Neuronal stem cell (in vitro differentiated cells): ENCODE results near the gene CYB561D2.

Experiments
- DNase-seq: peaks from one replicate; pipeline ENCODE4 v3.0.0-alpha.2; 2013; ENCODE audit warnings: low spot score
- H2AFZ ChIP-seq: one replicate; pipeline ENCODE4 v1.6.1; 2013; ENCODE audit warnings: mild to moderate bottlenecking, low read length, inconsistent platforms
- H2AK5ac ChIP-seq: 2 replicates; pipeline ENCODE4 v1.6.1; 2013; ENCODE audit warnings: low read depth, mild to moderate bottlenecking, inconsistent platforms, low read length, moderate library complexity, mixed read lengths
- H2BK120ac ChIP-seq: 2 replicates; pipeline ENCODE4 v1.6.1; 2013; ENCODE audit warnings: low read depth, mild to moderate bottlenecking, inconsistent platforms, low read length, moderate library complexity, mixed read lengths
- H2BK12ac ChIP-seq: one replicate; pipeline ENCODE4 v1.6.1; 2013; ENCODE audit warnings: low read length, inconsistent platforms
- H2BK15ac ChIP-seq: 2 replicates; pipeline ENCODE4 v1.6.1; 2013; ENCODE audit warnings: mild to moderate bottlenecking, low read length, inconsistent platforms, mixed read lengths
- H2BK5ac ChIP-seq: one replicate; pipeline ENCODE4 v1.6.1; 2013; ENCODE audit warnings: inconsistent platforms, mild to moderate bottlenecking, low read length, moderate library complexity
- H3K14ac ChIP-seq: one replicate; pipeline ENCODE4 v1.6.1; 2013; ENCODE audit warnings: low read length, inconsistent platforms
- H3K18ac ChIP-seq: 2 replicates; pipeline ENCODE4 v1.6.1; 2013; ENCODE audit warnings: low read length, inconsistent platforms
- H3K23ac ChIP-seq: 2 replicates; pipeline ENCODE4 v1.6.1; 2013; ENCODE audit warnings: low read depth, mild to moderate bottlenecking, mixed read lengths, low read length, inconsistent platforms; ENCODE audit not compliant: poor library complexity
- H3K27ac ChIP-seq: replicated peaks from 3 replicates; pipeline ENCODE4 v1.5.1; 2013; ENCODE audit warnings: low read length, inconsistent platforms
- H3K27me3 ChIP-seq, 3 experiments: 2 replicates each; pipeline ENCODE4 v1.6.1; 2013; ENCODE audit warnings: low read length in 3 of 3, mild to moderate bottlenecking in 2 of 3, inconsistent platforms in 1 of 3, low read depth in 1 of 3, mixed read lengths in 1 of 3, moderate library complexity in 1 of 3; ENCODE audit not compliant: control insufficient read depth in 3 of 3, insufficient read depth in 3 of 3
- H3K36me3 ChIP-seq, 2 donors: replicated peaks in 1 of 2; 2 replicates each; pipeline ENCODE4 v1.6.1; 2013; ENCODE audit warnings: low read length in 2 of 2; ENCODE audit not compliant: control insufficient read depth in 2 of 2, insufficient read depth in 2 of 2
- H3K4ac ChIP-seq: 2 replicates; pipeline ENCODE4 v1.6.1; 2013; ENCODE audit warnings: inconsistent platforms, mild to moderate bottlenecking, low read length, moderate library complexity
- H3K4me1 ChIP-seq, 2 donors: 1 replicate in 1 of 2; 2 replicates in 1 of 2; pipeline ENCODE4 v1.6.1; 2013; ENCODE audit warnings: low read length in 2 of 2, low read depth in 1 of 2; ENCODE audit not compliant: control insufficient read depth in 2 of 2, insufficient read depth in 1 of 2
- H3K4me2 ChIP-seq: one replicate; pipeline ENCODE4 v1.6.1; 2013; ENCODE audit warnings: mild to moderate bottlenecking, low read length, inconsistent platforms; ENCODE audit not compliant: insufficient read depth, poor library complexity, severe bottlenecking
- H3K4me3 ChIP-seq, 2 donors: 2 replicates each; pipeline ENCODE4 v1.5.1; 2013; ENCODE audit warnings: low read length in 2 of 2, mild to moderate bottlenecking in 2 of 2, inconsistent platforms in 1 of 2, moderate library complexity in 1 of 2
- H3K79me1 ChIP-seq: one replicate; pipeline ENCODE4 v1.6.1; 2013; ENCODE audit warnings: low read depth, mild to moderate bottlenecking, inconsistent platforms, low read length, moderate library complexity
- H3K9ac ChIP-seq: one replicate; pipeline ENCODE4 v1.6.1; 2013; ENCODE audit warnings: mild to moderate bottlenecking, low read depth, low read length, inconsistent platforms; ENCODE audit not compliant: poor library complexity
- H3K9me3 ChIP-seq, 2 donors: replicated peaks in 1 of 2; 2 replicates each; pipeline versions ENCODE3 to v1.6.1; 2013; ENCODE audit warnings: low read length in 2 of 2, mild to moderate bottlenecking in 2 of 2, inconsistent platforms in 1 of 2, low read depth in 1 of 2, mixed read lengths in 1 of 2, moderate library complexity in 1 of 2; ENCODE audit not compliant: control insufficient read depth in 2 of 2, insufficient read depth in 1 of 2
- H4K8ac ChIP-seq: one replicate; pipeline ENCODE4 v1.6.1; 2013; ENCODE audit warnings: low read depth, mild to moderate bottlenecking, inconsistent platforms, low read length, moderate library complexity
- H4K91ac ChIP-seq: one replicate; pipeline ENCODE4 v1.6.1; 2013; ENCODE audit warnings: low read length, low read depth, mild to moderate bottlenecking, inconsistent platforms; ENCODE audit not compliant: poor library complexity
- WGBS, 2 donors: extraction: QIAGEN DNeasy Blood & Tissue Kit; methylation state at CpG; one replicate each; pipeline ENCODE4 v1.1.7; 2013; ENCODE audit warnings: missing lambda C conversion rate in 2 of 2, mixed read lengths in 1 of 2; ENCODE audit not compliant: insufficient read length in 2 of 2, insufficient replicate concordance in 1 of 2; ENCODE audit errors: extremely low coverage in 2 of 2; 5-methylcytosine and 5-hydroxymethylcytosine counted together

The CYB561D2 gene

GRCh38 chr3:50341996-50342650, 8.5 kb upstream of the CYB561D2 start:
- no CpG with 5 or more reads among the region's 13 CpGs for WGBS, 2 donors
- Histone ChIP-seq H4K91ac (no peak overlapping the region), H2BK120ac (no peak overlapping the region), H3K27me3 (peaks cover 16 to 70% (median 56%) of the 10 kb centered on the region in 3 experiments), H3K9ac (peak overlapping the region; percentile 10), H3K18ac (no peak overlapping the region), H3K4me1 (peaks cover 3 to 12% of the 10 kb centered on the region in 2 donors), H4K8ac (no peak overlapping the region), H3K23ac (peak overlapping the region; percentile 4), H3K4me2 (no peak overlapping the region), H2AFZ (no peak overlapping the region), H3K79me1 (no peaks in the 10 kb centered on the region), H2BK5ac (no peak overlapping the region), H2AK5ac (peak overlapping the region; percentile 33), H3K14ac (no peak overlapping the region), H3K36me3 (no peaks in the 10 kb centered on the region), H3K4ac (no peak overlapping the region), H2BK15ac (peak overlapping the region; percentile 66), H2BK12ac (no peak overlapping the region), H3K9me3 (peaks cover 2 to 6% of the 10 kb centered on the region in 2 donors), H3K27ac (no peak overlapping the region), H3K4me3 (no peak overlapping the region)
- DNase-seq: no peak

GRCh38 chr3:50342813-50343633, 7.6 kb upstream of the CYB561D2 start:
- no peak overlapping the region for H3K9ac ChIP-seq
- H3K36me3 ChIP-seq: peaks cover 4 to 6% of the 10 kb centered on the region in 2 donors

GRCh38 chr3:50345008-50345407, 5.7 kb upstream of the CYB561D2 start:
- peak overlapping the region; percentile 84 for H3K18ac ChIP-seq
- H3K9ac ChIP-seq: no peak overlapping the region
- no peak overlapping the region for H3K27ac ChIP-seq

More at GRCh38 chr3:50342813-50343633, 7.6 kb upstream of the CYB561D2 start:
- no CpG with 5 or more reads among the region's 13 CpGs for WGBS, 2 donors
- H3K9me3 ChIP-seq: peaks cover 2 to 6% of the 10 kb centered on the region in 2 donors
- DNase-seq: no peak
- H2BK5ac ChIP-seq: no peak overlapping the region
- peaks cover 2 to 9% of the 10 kb centered on the region in 2 donors for H3K4me1 ChIP-seq
- peak overlapping the region; percentile 33 for H2AK5ac ChIP-seq
- H3K18ac ChIP-seq: no peak overlapping the region
- H3K4me3 ChIP-seq: no peak overlapping the region
- no peak overlapping the region for H3K14ac ChIP-seq
- no peak overlapping the region for H4K91ac ChIP-seq
- H4K8ac ChIP-seq: no peak overlapping the region
- no peak overlapping the region for H3K27ac ChIP-seq
- peak overlapping the region; percentile 4 for H3K23ac ChIP-seq
- H2AFZ ChIP-seq: no peak overlapping the region
- H2BK12ac ChIP-seq: no peak overlapping the region
- no peak overlapping the region for H3K4ac ChIP-seq
- H3K79me1 ChIP-seq: no peaks in the 10 kb centered on the region
- H3K27me3 ChIP-seq: peaks cover 16 to 70% (median 56%) of the 10 kb centered on the region in 3 experiments
- H2BK15ac ChIP-seq: peak overlapping the region; percentile 56
- no peak overlapping the region for H2BK120ac ChIP-seq
- no peak overlapping the region for H3K4me2 ChIP-seq

More at GRCh38 chr3:50345008-50345407, 5.7 kb upstream of the CYB561D2 start:
- Histone ChIP-seq H3K4me3 (no peak overlapping the region), H3K79me1 (no peaks in the 10 kb centered on the region), H3K9me3 (peaks cover 0 to 3% of the 10 kb centered on the region in 2 donors), H3K14ac (no peak overlapping the region), H4K8ac (no peak overlapping the region), H2BK120ac (no peak overlapping the region), H2BK5ac (peak overlapping the region; percentile 21), H3K4ac (no peak overlapping the region), H2BK12ac (no peak overlapping the region), H2AK5ac (no peak overlapping the region), H3K4me1 (peaks cover 3 to 10% of the 10 kb centered on the region in 2 donors), H3K23ac (no peak overlapping the region), H3K36me3 (peaks cover 13 to 16% of the 10 kb centered on the region in 2 donors), H3K27me3 (peaks cover 11 to 60% (median 40%) of the 10 kb centered on the region in 3 experiments), H2AFZ (peak overlapping the region; percentile 78), H2BK15ac (peak overlapping the region; percentile 15), H3K4me2 (peak overlapping the region; percentile 96), H4K91ac (no peak overlapping the region)
- WGBS, 2 donors: no CpG with 5 or more reads among the region's 8 CpGs
- DNase-seq: no peak
